Measurements from ENCODE around the gene IRX2.

The IRX2 gene

DNA sequence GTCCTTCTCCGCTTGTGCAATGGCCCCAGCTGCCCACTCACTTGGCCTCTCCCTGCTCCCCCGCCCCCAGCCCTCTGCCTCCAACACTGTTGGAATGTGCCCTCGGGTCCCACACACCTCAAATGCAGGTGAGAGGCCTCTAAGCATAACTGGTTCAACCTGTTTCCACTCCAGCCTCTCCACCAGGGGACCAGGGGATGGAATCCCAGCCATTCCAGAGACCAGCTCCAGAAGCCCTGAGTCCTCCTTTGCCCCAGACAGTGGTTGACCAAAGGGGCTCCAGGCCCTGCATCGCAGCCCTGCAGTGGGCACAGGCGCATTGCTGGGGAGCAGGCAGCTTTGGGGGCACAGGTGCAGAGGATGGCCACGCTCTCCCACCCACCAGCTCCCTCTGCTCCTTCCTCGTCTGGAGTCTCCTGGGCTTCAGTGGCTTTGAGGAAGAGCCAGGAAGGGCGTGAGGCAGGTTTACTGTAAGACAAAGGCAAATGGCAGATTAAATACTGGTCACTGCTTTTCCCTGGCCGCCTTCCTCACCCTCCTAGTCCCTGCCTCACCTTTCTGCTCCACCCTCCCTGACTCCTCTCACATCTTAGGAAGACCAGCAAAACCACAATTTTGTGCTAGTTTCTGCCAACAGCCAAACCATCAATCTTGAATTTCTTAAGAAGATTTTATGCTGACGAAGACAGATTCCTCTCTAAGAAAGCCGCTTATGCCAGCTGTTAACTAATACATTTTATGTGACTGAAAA lies 29.1 kb upstream of the IRX2 start:
- TF ChIP-seq, protein P1, sequence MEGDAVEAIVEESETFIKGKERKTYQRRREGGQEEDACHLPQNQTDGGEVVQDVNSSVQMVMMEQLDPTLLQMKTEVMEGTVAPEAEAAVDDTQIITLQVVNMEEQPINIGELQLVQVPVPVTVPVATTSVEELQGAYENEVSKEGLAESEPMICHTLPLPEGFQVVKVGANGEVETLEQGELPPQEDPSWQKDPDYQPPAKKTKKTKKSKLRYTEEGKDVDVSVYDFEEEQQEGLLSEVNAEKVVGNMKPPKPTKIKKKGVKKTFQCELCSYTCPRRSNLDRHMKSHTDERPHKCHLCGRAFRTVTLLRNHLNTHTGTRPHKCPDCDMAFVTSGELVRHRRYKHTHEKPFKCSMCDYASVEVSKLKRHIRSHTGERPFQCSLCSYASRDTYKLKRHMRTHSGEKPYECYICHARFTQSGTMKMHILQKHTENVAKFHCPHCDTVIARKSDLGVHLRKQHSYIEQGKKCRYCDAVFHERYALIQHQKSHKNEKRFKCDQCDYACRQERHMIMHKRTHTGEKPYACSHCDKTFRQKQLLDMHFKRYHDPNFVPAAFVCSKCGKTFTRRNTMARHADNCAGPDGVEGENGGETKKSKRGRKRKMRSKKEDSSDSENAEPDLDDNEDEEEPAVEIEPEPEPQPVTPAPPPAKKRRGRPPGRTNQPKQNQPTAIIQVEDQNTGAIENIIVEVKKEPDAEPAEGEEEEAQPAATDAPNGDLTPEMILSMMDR (IDR thresholded peaks at IDR 0.05; ENCODE audit: borderline replicate concordance, control extremely low read depth, extremely low read depth, insufficient read depth, missing control alignments), result no peak
- DNase-seq (ENCODE audit: low spot score), result no peak
- in situ Hi-C loops (cut with MboI; ENCODE audit: low sequenced_read_pairs, unreplicated experiment), result no loop called here

- no peak for DNase-seq (ENCODE audit: low spot score)
- in situ Hi-C loops (cut with MboI; ENCODE audit: low sequenced_read_pairs, unreplicated experiment), result no loop called here
- TF ChIP-seq, protein P1 (IDR thresholded peaks at IDR 0.05; ENCODE audit: borderline replicate concordance, control extremely low read depth, extremely low read depth, insufficient read depth, missing control alignments), result no peak
Observed at GRCh38 chr5:2779459-2779858, 28.0 kb upstream of the IRX2 start.

- no peak for DNase-seq (ENCODE audit: low spot score)
- TF ChIP-seq, protein P1 (IDR thresholded peaks at IDR 0.05; ENCODE audit: borderline replicate concordance, control extremely low read depth, extremely low read depth, insufficient read depth, missing control alignments), result no peak
- in situ Hi-C loops (cut with MboI; ENCODE audit: low sequenced_read_pairs, unreplicated experiment), result no loop called here
Observed at GRCh38 chr5:2776337-2777302, 25.1 kb upstream of the IRX2 start.

DNA sequence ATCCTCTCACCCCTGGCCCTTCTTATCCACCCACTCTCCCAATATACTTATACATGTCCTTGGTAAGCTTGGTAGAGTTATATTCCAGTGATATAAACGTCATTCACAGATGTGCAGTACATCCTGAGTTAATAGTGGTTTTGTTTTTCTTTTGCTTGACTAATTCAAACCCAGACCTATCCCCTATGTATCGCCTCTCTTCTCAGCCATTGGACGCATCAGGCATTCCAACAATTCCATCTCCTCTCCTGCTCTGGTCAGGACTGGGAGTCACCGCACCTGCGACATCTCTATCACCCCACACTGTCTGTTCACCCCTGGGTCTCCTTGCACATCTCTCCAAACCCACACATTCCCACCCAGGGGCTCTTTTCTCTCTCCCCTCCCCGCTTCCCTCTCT lies 21.9 kb upstream of the IRX2 start:
- TF ChIP-seq, protein P1 (IDR thresholded peaks at IDR 0.05; ENCODE audit: borderline replicate concordance, control extremely low read depth, extremely low read depth, insufficient read depth, missing control alignments), result no peak
- in situ Hi-C loops (cut with MboI; ENCODE audit: low sequenced_read_pairs, unreplicated experiment), result no loop called here
- DNase-seq (ENCODE audit: low spot score), result no peak

DNA sequence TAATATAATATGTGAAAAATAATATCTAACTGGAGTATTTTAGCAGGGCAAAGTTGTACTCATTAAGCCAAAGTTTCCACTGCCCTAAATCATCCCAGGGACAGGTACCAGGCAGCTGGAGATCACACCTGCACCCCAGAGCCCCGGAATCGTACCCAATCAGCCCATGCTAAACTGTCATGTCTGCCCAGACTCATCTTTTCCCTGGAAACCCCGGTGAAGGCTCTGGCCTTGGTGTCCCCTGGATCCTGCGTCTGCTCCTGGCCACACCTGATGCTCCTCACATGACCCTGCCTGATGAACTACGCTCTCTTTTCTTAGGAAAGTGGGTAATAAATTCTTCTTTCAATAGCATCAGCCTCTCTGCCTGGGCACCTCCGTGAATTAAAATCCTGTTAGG lies 15.6 kb upstream of the IRX2 start:
- in situ Hi-C loops (cut with MboI; ENCODE audit: low sequenced_read_pairs, unreplicated experiment), result no loop called here
- TF ChIP-seq, protein P1 (IDR thresholded peaks at IDR 0.05; ENCODE audit: borderline replicate concordance, control extremely low read depth, extremely low read depth, insufficient read depth, missing control alignments), result no peak
- DNase-seq (ENCODE audit: low spot score), result no peak

- TF ChIP-seq, protein P1 (IDR thresholded peaks at IDR 0.05; ENCODE audit: borderline replicate concordance, control extremely low read depth, extremely low read depth, insufficient read depth, missing control alignments), result no peak
- in situ Hi-C loops (cut with MboI; ENCODE audit: low sequenced_read_pairs, unreplicated experiment), result no loop called here
- no peak for DNase-seq (ENCODE audit: low spot score)
Observed at GRCh38 chr5:2764581-2764980, 13.1 kb upstream of the IRX2 start.

Data from GM13976 (cell line).